PC-9 (cell line): Measurements from ENCODE around the gene RAB3B. TPM values are rescaled to one million over a fixed set of nuclear protein-coding genes. Genes with fewer than 3 reads are reported as not detected.

Experiments used
- BruUV-seq: library from RNA; stranded (reverse); fragments of 400-500 nt; replicated peaks from 2 replicates; lab custom pipeline; 2021; lab: Mats Ljungman, UMichigan
- CTCF ChIA-PET: fragments of 300-600 bp; sonication (Branson Sonifier 250); formaldehyde crosslinking; loops from one replicate; lab custom pipeline; 2022; ENCODE audit warnings: antibody characterized with exemption; lab: Charles Lee
- POLR2A ChIA-PET: fragments of 300-600 bp; sonication (Branson Sonifier 250); formaldehyde crosslinking; loops from one replicate; lab custom pipeline; 2022; ENCODE audit warnings: antibody characterized with exemption; ENCODE audit not compliant: unreplicated experiment; lab: Charles Lee
- DNase-seq, 2 experiments: peaks; one replicate each; pipeline versions ENCODE4 v3.0.0 to v3.0.0-alpha.2; 2015 to 2022; ENCODE audit warnings: mixed read lengths in 1 of 2
- H2AFZ ChIP-seq: fragments of 200-600 bp; sonication (generic); 2 replicates; pipeline ENCODE4 v1.8.1; 2017; ENCODE audit warnings: antibody characterized with exemption
- H3F3A ChIP-seq: fragments of 200-600 bp; sonication (generic); 2 replicates; pipeline ENCODE4 v1.8.1; 2017; ENCODE audit warnings: antibody characterized with exemption, mild to moderate bottlenecking, low read depth; ENCODE audit not compliant: insufficient read depth
- H3K27ac ChIP-seq: fragments of 200-600 bp; sonication (generic); 2 replicates; pipeline ENCODE4 v1.6.1; 2016; ENCODE audit warnings: mixed run types
- H3K27me3 ChIP-seq: fragments of 200-600 bp; sonication (generic); 2 replicates; pipeline ENCODE4 v1.6.1; 2016; ENCODE audit warnings: low read depth, mixed run types; ENCODE audit not compliant: insufficient read depth
- H3K36me3 ChIP-seq: fragments of 200-600 bp; sonication (generic); 2 replicates; pipeline ENCODE4 v1.6.1; 2016; ENCODE audit warnings: low read depth, mixed run types
- H3K4me1 ChIP-seq: fragments of 200-600 bp; sonication (generic); replicated peaks from 2 replicates; pipeline ENCODE4 v1.6.1; 2016; ENCODE audit warnings: mixed run types; ENCODE audit not compliant: insufficient read depth
- H3K4me2 ChIP-seq: fragments of 200-600 bp; sonication (generic); 2 replicates; pipeline ENCODE4 v1.6.1; 2017; ENCODE audit warnings: mixed run types
- H3K4me3 ChIP-seq: fragments of 200-600 bp; sonication (generic); 2 replicates; pipeline ENCODE4 v1.6.1; 2016; ENCODE audit warnings: mixed run types
- H3K79me2 ChIP-seq: fragments of 200-600 bp; sonication (generic); 2 replicates; pipeline ENCODE4 v1.6.1; 2017; ENCODE audit warnings: low read depth, mixed run types
- H3K9me2 ChIP-seq: fragments of 200-600 bp; sonication (generic); 2 replicates; pipeline ENCODE4 v1.8.1; 2017; ENCODE audit warnings: mild to moderate bottlenecking; ENCODE audit not compliant: insufficient read depth
- H3K9me3 ChIP-seq: fragments of 200-600 bp; sonication (generic); 2 replicates; pipeline ENCODE4 v1.8.1; 2016; ENCODE audit warnings: low read depth; ENCODE audit not compliant: insufficient read depth
- H4K20me1 ChIP-seq: fragments of 200-600 bp; sonication (generic); 2 replicates; pipeline ENCODE4 v1.8.1; 2017; ENCODE audit not compliant: insufficient read depth
- EZH2 ChIP-seq: fragments of 200-600 bp; sonication (generic); IDR thresholded peaks from 2 replicates; pipeline ENCODE4 v1.8.0; 2017; ENCODE audit warnings: antibody characterized with exemption, low read depth
- intact Hi-C: fragments of 100-400 bp; cut with micrococcal nuclease; formaldehyde crosslinking; loops from one replicate; pipeline ENCODE4 v1.10.0; 2022; ENCODE audit not compliant: unreplicated experiment
- total RNA-seq: library from RNA; stranded (reverse); gene quantifications from 2 replicates; pipeline ENCODE4 v1.2.3, GENCODE V29; 2021
- TF ChIP-seq, protein P1 (sequence below): fragments of 200-600 bp; sonication (generic); conservative IDR thresholded peaks from 2 replicates; pipeline ENCODE4 v1.6.1; 2017; ENCODE audit warnings: mixed run types, antibody characterized with exemption, mild to moderate bottlenecking, moderate library complexity

The RAB3B gene
- total RNA-seq, 1 experiment from 2014 or later = 2.6 TPM

DNA sequence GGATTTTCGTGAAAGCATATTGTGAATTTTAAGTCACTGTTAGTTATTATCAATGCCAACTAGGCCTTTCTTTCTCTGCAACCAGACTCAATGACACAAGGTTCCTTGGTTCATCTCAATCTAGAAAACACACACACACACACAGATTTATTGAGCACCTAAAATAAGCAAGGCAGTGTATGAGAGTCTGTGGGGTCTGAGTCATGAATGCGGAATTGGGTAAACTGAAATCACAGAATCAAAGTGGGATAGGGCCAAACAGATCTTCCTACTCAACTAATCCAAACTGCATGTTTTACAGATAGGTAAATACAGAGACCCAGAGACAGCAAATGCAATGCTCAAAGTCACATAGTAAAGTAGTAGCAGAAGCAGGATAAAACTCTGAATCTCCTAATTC lies 63.5 kb downstream of the RAB3B start:
- H3K27ac ChIP-seq = no peak overlapping the region
- H3F3A ChIP-seq = no peaks in the 10 kb centered on the region; the same call in 1 of the 2 replicates
- ChIA-PET CTCF (no interaction called here), POLR2A (no interaction called here)
- no peak for DNase-seq
- H2AFZ ChIP-seq = no peak overlapping the region
- TF ChIP-seq EZH2 = no peak
- TF ChIP-seq, protein P1, sequence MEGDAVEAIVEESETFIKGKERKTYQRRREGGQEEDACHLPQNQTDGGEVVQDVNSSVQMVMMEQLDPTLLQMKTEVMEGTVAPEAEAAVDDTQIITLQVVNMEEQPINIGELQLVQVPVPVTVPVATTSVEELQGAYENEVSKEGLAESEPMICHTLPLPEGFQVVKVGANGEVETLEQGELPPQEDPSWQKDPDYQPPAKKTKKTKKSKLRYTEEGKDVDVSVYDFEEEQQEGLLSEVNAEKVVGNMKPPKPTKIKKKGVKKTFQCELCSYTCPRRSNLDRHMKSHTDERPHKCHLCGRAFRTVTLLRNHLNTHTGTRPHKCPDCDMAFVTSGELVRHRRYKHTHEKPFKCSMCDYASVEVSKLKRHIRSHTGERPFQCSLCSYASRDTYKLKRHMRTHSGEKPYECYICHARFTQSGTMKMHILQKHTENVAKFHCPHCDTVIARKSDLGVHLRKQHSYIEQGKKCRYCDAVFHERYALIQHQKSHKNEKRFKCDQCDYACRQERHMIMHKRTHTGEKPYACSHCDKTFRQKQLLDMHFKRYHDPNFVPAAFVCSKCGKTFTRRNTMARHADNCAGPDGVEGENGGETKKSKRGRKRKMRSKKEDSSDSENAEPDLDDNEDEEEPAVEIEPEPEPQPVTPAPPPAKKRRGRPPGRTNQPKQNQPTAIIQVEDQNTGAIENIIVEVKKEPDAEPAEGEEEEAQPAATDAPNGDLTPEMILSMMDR = no peak
- no peak overlapping the region for H3K4me3 ChIP-seq
- H3K36me3 ChIP-seq = no peaks in the 10 kb centered on the region
- H3K9me2 ChIP-seq = no peaks in the 10 kb centered on the region
- no peak overlapping the region for H3K4me2 ChIP-seq
- H3K27me3 ChIP-seq = no peaks in the 10 kb centered on the region
- H4K20me1 ChIP-seq = no peaks in the 10 kb centered on the region
- intact Hi-C loops = no loop called here
- H3K4me1 ChIP-seq = no peaks in the 10 kb centered on the region
- no TSS peak for BruUV-seq
- H3K9me3 ChIP-seq = no peaks in the 10 kb centered on the region
- no peaks in the 10 kb centered on the region for H3K79me2 ChIP-seq

DNA sequence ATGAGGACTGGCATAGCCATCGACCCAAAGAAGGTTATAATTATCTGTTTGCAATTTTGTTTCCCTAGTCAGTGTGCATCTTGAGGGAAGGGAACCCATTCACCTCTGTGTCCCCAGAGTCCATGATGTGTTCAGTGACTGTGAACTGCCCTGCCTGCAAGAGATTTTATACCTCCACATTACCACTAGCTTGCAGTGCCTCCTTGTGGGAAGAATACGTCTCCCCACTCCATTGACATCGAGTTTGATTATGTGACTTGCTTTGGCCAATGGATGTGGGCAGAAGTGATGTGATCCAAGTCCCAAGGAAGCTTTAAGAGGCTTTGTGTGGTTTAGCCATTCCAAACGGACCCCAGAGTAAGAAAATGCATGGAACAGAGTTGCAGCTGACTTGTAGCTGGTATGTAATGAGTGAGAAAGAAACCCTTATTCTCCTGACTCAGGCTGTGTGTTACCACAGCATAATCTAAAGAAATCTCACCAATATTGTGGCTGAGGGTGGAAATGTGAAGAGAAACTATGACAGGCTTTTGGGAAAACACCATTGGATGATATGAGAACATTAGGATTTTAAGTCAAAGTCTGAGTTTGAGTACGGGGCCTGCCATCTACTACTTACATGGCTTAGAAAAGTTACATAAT lies 64.2 kb downstream of the RAB3B start:
- no peaks in the 10 kb centered on the region for H3K27me3 ChIP-seq
- H3K9me2 ChIP-seq = no peaks in the 10 kb centered on the region
- no peaks in the 10 kb centered on the region for H3K4me1 ChIP-seq
- H4K20me1 ChIP-seq = no peaks in the 10 kb centered on the region
- POLR2A ChIA-PET = interaction anchor here (0.6 kb wide), 1 partner anchor 384 kb away, joined by 5 read pairs; no protein-coding TSS in a partner anchor
- H3K27ac ChIP-seq = no peak overlapping the region
- H3K9me3 ChIP-seq = no peaks in the 10 kb centered on the region
- H3F3A ChIP-seq = no peaks in the 10 kb centered on the region; the same call in 1 of the 2 replicates
- H3K4me3 ChIP-seq = no peak overlapping the region
- H2AFZ ChIP-seq = no peak overlapping the region
- no peaks in the 10 kb centered on the region for H3K36me3 ChIP-seq
- intact Hi-C loops = no loop called here
- CTCF ChIA-PET = no interaction called here
- TF ChIP-seq EZH2 = no peak
- TF ChIP-seq, protein P1 = peak; percentile 18; the same call in 1 of the 2 replicates
- peak in 1 of 2 experiments; percentile 5 for DNase-seq
- no peak overlapping the region for H3K4me2 ChIP-seq
- no peaks in the 10 kb centered on the region for H3K79me2 ChIP-seq
- no TSS peak for BruUV-seq

DNA sequence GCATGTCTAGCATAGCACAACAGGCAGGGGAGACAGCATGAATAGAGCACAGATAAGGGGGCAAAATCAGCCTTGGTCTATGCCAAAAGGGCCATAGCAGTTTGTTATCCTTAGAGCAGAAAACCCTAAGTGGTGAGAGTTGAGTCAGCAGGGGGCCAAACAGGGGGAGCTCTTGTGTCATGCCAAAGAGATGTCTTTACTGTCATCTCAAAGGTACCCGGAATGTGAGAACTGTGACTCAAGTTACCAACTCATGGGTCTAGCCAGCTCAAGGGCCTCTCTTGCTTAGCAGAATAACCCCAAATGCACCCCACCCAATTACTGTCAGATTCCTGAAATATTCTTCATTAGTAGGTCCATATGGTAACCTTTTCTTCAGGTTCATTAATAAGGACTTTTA lies 66.0 kb downstream of the RAB3B start:
- Histone ChIP-seq H3F3A (no peaks in the 10 kb centered on the region), H3K9me2 (no peaks in the 10 kb centered on the region), H3K4me1 (no peaks in the 10 kb centered on the region), H3K27me3 (no peaks in the 10 kb centered on the region), H3K36me3 (no peaks in the 10 kb centered on the region), H3K9me3 (no peaks in the 10 kb centered on the region), H3K79me2 (no peaks in the 10 kb centered on the region), H3K4me2 (no peak overlapping the region), H2AFZ (no peak overlapping the region), H4K20me1 (no peaks in the 10 kb centered on the region), H3K4me3 (no peak overlapping the region), H3K27ac (no peak overlapping the region)
- intact Hi-C loops = no loop called here
- no TSS peak for BruUV-seq
- CTCF ChIA-PET = interaction anchor here (0.9 kb wide), 1 partner anchor 862 kb away, joined by 3 read pairs; no protein-coding TSS in a partner anchor
- TF ChIP-seq, protein P1 = no peak
- no peak for TF ChIP-seq EZH2
- POLR2A ChIA-PET = no interaction called here
- DNase-seq = no peak
